ENCODE measurements around the gene RPL3. TPM values are rescaled to one million over a fixed set of nuclear protein-coding genes. Genes with fewer than 3 reads are reported as not detected.

The RPL3 gene
- total RNA-seq, 1 experiment from 2014 or later = 2,830 TPM

DNA sequence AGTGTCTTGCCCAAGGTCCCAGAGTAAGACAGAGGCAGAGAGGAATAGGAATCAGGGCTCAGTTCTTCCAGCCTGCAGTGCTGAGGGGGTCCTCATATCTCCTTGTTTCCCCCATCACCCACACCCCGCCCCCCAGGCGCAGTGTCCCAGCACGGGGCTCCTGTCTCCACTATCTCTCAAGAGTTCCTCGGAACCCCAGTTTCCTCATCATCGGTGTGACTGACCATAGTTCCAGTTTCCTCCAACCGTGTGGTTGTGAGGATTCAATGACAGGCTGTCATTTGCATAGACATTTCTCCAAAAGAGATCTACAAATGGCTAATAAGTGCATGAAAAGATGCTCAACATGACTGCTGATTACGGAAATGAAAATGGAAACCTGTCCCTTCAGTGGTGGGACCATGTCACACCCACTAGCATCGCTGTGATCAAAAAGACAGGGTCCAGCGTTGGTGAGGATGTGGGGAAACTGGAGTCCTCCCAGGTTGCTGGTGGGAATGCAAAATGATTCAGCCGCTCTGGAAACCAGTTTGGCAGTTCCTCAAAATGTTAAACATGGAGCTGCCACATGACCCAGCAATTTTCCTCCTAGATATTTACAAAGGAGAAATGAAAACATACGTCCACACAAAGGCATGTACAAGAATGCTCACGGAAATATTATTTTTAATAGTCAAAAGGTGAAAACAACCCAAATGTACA, 42.8 kb downstream of the RPL3 start:
- no peak overlapping the region for H3K56ac ChIP-seq (ENCODE audit: insufficient read length, low read depth, low read length)
- H3K4me1 Mint-ChIP-seq = peaks cover 20 to 27% of the 10 kb centered on the region in 2 experiments

More for the DNA sequence above, 42.8 kb downstream of the RPL3 start:
- H3K23ac ChIP-seq (ENCODE audit: insufficient read length, low read depth, low read length) = no peak overlapping the region
- no peaks in the 10 kb centered on the region for H3K79me2 ChIP-seq (ENCODE audit: insufficient read depth, low read length)
- H3K9me3 Mint-ChIP-seq = peaks cover 8 to 10% of the 10 kb centered on the region in 2 experiments
- H3K4ac ChIP-seq (ENCODE audit: low read depth, low read length) = no peak overlapping the region
- no peaks in the 10 kb centered on the region for H4K20me1 ChIP-seq (ENCODE audit: control insufficient read depth, insufficient read depth, insufficient read length)
- H2AFZ ChIP-seq (ENCODE audit: low read length) = no peak overlapping the region
- no peak overlapping the region for H3T11ph ChIP-seq (ENCODE audit: low read length)
- H3K36me3 Mint-ChIP-seq (ENCODE audit: insufficient read depth in 1 of 3, low read depth in 3 of 3) = peaks cover 4 to 13% (median 6%) of the 10 kb centered on the region in 3 experiments; a peak in 4 of 7 replicates
- no peak overlapping the region for H3K27ac ChIP-seq (ENCODE audit: insufficient read length, low read depth, low read length)
- H2BK20ac ChIP-seq (ENCODE audit: low read depth, low read length, poor library complexity, severe bottlenecking) = no peak overlapping the region
- H3K79me1 ChIP-seq (ENCODE audit: insufficient read depth, low read depth, low read length, poor library complexity, severe bottlenecking) = no peaks in the 10 kb centered on the region
- H2BK15ac ChIP-seq (ENCODE audit: low read depth, low read length) = no peak overlapping the region; the same call in 1 of the 2 replicates
- H3K27me3 Mint-ChIP-seq (ENCODE audit: low read depth) = peaks cover 9% of the 10 kb centered on the region
- H3K9ac ChIP-seq (ENCODE audit: extremely low read depth, insufficient read length, low read length) = no peak overlapping the region
- H4K91ac ChIP-seq (ENCODE audit: insufficient read length, low read depth, low read length) = no peak overlapping the region
- no peak overlapping the region for H3K14ac ChIP-seq (ENCODE audit: insufficient read depth, low read length)
- H3K23me2 ChIP-seq (ENCODE audit: insufficient read length, low read depth, low read length, poor library complexity, severe bottlenecking) = no peaks in the 10 kb centered on the region
- no peak overlapping the region for H2BK12ac ChIP-seq (ENCODE audit: insufficient read length, low read depth, low read length)
- no peak for DNase-seq
- H3K9me3 ChIP-seq (ENCODE audit: control insufficient read depth, low read depth, low read length) = no peaks in the 10 kb centered on the region
- no peak overlapping the region for H3K4me3 Mint-ChIP-seq
- H3K27me3 ChIP-seq (ENCODE audit: insufficient read depth, low read length) = no peaks in the 10 kb centered on the region
- H4K5ac ChIP-seq (ENCODE audit: insufficient read length, low read depth, low read length) = no peak overlapping the region
- H3K27ac Mint-ChIP-seq = 0 out of 7 replicates have a peak overlapping the region, but pooled peaks of 1 of the 3 experiments have one; percentile 68
- TF ChIP-seq, protein P1, sequence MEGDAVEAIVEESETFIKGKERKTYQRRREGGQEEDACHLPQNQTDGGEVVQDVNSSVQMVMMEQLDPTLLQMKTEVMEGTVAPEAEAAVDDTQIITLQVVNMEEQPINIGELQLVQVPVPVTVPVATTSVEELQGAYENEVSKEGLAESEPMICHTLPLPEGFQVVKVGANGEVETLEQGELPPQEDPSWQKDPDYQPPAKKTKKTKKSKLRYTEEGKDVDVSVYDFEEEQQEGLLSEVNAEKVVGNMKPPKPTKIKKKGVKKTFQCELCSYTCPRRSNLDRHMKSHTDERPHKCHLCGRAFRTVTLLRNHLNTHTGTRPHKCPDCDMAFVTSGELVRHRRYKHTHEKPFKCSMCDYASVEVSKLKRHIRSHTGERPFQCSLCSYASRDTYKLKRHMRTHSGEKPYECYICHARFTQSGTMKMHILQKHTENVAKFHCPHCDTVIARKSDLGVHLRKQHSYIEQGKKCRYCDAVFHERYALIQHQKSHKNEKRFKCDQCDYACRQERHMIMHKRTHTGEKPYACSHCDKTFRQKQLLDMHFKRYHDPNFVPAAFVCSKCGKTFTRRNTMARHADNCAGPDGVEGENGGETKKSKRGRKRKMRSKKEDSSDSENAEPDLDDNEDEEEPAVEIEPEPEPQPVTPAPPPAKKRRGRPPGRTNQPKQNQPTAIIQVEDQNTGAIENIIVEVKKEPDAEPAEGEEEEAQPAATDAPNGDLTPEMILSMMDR (conservative IDR thresholded peaks at IDR 0.05) = no peak
- no peak overlapping the region for H2BK5ac ChIP-seq (ENCODE audit: insufficient read length, low read length)
- H3K18ac ChIP-seq (ENCODE audit: insufficient read length, low read depth, low read length) = no peak overlapping the region
- H4K8ac ChIP-seq (replicated peaks; ENCODE audit: insufficient read length, low read depth, low read length) = no peak overlapping the region
- no CpG with 5 or more reads among the region's 12 CpGs for WGBS (ENCODE audit: extremely low coverage, insufficient read length, low lambda C conversion rate)
- H3K4me2 ChIP-seq (ENCODE audit: insufficient read depth, insufficient read length, low read length) = no peak overlapping the region
- peaks cover 4% of the 10 kb centered on the region; the same call in 1 of the 2 replicates for H3K4me1 ChIP-seq (ENCODE audit: insufficient read depth, low read length)
- no peak overlapping the region for H2BK120ac ChIP-seq (ENCODE audit: low read depth, low read length, poor library complexity, severe bottlenecking)
- H2AK5ac ChIP-seq (ENCODE audit: insufficient read length, low read length) = no peak overlapping the region
